ENCODE results near the gene FBXO5. TPM values are rescaled to one million over a fixed set of nuclear protein-coding genes. Genes with fewer than 3 reads are reported as not detected.

The FBXO5 gene
- total and polyA plus RNA-seq, 2 experiments from 2014 or later = 49.6 to 51.2 TPM

DNA sequence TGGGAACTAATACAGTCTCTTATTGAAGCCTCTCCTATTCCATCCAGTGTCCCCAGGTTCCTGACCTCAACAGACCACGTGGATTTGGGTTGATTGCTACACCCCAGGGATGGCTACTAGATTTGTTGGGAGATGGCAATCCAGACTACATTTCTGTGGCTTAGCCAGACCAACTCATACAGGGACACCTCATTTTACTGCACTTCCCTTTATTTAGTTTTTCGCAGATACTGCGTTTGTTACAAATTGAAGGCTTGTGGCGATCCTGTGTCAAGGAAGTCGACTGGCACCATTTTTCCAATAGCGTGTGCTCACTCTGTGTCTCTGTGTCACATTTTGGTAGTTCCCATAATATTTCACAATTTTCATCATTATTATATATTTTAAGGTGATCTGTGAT, 30.0 kb upstream of the FBXO5 start:
- Histone ChIP-seq H2AFZ (no peak overlapping the region), H3K79me2 (replicated peaks; ENCODE audit: insufficient read depth) (no peaks in the 10 kb centered on the region), H3K9me2 (ENCODE audit: insufficient read depth) (no peaks in the 10 kb centered on the region), H3K27ac (ENCODE audit: low read depth) (no peak overlapping the region), H3K27me3 (ENCODE audit: insufficient read depth) (no peaks in the 10 kb centered on the region), H3K4me2 (no peak overlapping the region), H3K36me3 (ENCODE audit: insufficient read depth) (no peaks in the 10 kb centered on the region), H4K20me1 (replicated peaks; ENCODE audit: insufficient read depth) (no peaks in the 10 kb centered on the region), H3F3A (replicated peaks; ENCODE audit: low read depth) (no peaks in the 10 kb centered on the region), H3K4me3 (no peak overlapping the region), H3K4me1 (ENCODE audit: insufficient read depth) (no peaks in the 10 kb centered on the region)
- H3K36me3 Mint-ChIP-seq (ENCODE audit: low read depth) = no peaks in the 10 kb centered on the region
- DNase-seq (ENCODE audit: low spot score) (no peak), ATAC-seq (no peak)
- no peaks in the 10 kb centered on the region for H3K4me1 Mint-ChIP-seq
- H3K9me3 Mint-ChIP-seq = no peaks in the 10 kb centered on the region; the same call in 2 of the 3 replicates
- no peaks in the 10 kb centered on the region for H3K27me3 Mint-ChIP-seq (ENCODE audit: insufficient read depth, low read depth, poor library complexity)
- no peak overlapping the region for H3K4me3 Mint-ChIP-seq
- TF ChIP-seq NANOG (IDR thresholded peaks at IDR 0.05; ENCODE audit: borderline replicate concordance) (no peak), ZNF114 (CRISPR knock-in tag; IDR thresholded peaks at IDR 0.05) (no peak), ZNF331 (CRISPR knock-in tag; IDR thresholded peaks at IDR 0.05; ENCODE audit: low read depth) (no peak), POLR2AphosphoS5 (IDR thresholded peaks at IDR 0.05; ENCODE audit: low read depth) (no peak), STAT1 (IDR thresholded peaks at IDR 0.05; ENCODE audit: unreplicated experiment) (no peak), CREB1 (CRISPR knock-in tag; IDR thresholded peaks at IDR 0.05; ENCODE audit: low read depth) (no peak), JUNB (IDR thresholded peaks at IDR 0.05; ENCODE audit: unreplicated experiment) (no peak), EZH2 (IDR thresholded peaks at IDR 0.05; ENCODE audit: low read depth, unreplicated experiment) (no peak)
- TF ChIP-seq, protein P1, sequence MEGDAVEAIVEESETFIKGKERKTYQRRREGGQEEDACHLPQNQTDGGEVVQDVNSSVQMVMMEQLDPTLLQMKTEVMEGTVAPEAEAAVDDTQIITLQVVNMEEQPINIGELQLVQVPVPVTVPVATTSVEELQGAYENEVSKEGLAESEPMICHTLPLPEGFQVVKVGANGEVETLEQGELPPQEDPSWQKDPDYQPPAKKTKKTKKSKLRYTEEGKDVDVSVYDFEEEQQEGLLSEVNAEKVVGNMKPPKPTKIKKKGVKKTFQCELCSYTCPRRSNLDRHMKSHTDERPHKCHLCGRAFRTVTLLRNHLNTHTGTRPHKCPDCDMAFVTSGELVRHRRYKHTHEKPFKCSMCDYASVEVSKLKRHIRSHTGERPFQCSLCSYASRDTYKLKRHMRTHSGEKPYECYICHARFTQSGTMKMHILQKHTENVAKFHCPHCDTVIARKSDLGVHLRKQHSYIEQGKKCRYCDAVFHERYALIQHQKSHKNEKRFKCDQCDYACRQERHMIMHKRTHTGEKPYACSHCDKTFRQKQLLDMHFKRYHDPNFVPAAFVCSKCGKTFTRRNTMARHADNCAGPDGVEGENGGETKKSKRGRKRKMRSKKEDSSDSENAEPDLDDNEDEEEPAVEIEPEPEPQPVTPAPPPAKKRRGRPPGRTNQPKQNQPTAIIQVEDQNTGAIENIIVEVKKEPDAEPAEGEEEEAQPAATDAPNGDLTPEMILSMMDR (conservative IDR thresholded peaks at IDR 0.05; ENCODE audit: low read depth in 2 of 2) = no peak
- TF ChIP-seq, protein P2, sequence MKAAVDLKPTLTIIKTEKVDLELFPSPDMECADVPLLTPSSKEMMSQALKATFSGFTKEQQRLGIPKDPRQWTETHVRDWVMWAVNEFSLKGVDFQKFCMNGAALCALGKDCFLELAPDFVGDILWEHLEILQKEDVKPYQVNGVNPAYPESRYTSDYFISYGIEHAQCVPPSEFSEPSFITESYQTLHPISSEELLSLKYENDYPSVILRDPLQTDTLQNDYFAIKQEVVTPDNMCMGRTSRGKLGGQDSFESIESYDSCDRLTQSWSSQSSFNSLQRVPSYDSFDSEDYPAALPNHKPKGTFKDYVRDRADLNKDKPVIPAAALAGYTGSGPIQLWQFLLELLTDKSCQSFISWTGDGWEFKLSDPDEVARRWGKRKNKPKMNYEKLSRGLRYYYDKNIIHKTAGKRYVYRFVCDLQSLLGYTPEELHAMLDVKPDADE (IDR thresholded peaks at IDR 0.05) = no peak
- TF ChIP-seq, protein P3, sequence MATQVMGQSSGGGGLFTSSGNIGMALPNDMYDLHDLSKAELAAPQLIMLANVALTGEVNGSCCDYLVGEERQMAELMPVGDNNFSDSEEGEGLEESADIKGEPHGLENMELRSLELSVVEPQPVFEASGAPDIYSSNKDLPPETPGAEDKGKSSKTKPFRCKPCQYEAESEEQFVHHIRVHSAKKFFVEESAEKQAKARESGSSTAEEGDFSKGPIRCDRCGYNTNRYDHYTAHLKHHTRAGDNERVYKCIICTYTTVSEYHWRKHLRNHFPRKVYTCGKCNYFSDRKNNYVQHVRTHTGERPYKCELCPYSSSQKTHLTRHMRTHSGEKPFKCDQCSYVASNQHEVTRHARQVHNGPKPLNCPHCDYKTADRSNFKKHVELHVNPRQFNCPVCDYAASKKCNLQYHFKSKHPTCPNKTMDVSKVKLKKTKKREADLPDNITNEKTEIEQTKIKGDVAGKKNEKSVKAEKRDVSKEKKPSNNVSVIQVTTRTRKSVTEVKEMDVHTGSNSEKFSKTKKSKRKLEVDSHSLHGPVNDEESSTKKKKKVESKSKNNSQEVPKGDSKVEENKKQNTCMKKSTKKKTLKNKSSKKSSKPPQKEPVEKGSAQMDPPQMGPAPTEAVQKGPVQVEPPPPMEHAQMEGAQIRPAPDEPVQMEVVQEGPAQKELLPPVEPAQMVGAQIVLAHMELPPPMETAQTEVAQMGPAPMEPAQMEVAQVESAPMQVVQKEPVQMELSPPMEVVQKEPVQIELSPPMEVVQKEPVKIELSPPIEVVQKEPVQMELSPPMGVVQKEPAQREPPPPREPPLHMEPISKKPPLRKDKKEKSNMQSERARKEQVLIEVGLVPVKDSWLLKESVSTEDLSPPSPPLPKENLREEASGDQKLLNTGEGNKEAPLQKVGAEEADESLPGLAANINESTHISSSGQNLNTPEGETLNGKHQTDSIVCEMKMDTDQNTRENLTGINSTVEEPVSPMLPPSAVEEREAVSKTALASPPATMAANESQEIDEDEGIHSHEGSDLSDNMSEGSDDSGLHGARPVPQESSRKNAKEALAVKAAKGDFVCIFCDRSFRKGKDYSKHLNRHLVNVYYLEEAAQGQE (IDR thresholded peaks at IDR 0.05; ENCODE audit: unreplicated experiment) = no peak
- H3K27ac Mint-ChIP-seq = no peak overlapping the region
